HCT116 (cell line): ENCODE results near the gene PRKAG2. TPM values are rescaled to one million over a fixed set of nuclear protein-coding genes. Genes with fewer than 3 reads are reported as not detected.

Source experiments
- ATAC-seq: fragments of 200-7000 bp; cut with Tn5 transposase; 2 replicates; pipeline ENCODE4 v1.9.1; 2020; ENCODE audit warnings: mild to moderate bottlenecking, moderate library complexity
- BruUV-seq: library from RNA; stranded (reverse); fragments of 400-500 nt; replicated peaks from 2 replicates; lab custom pipeline; 2021; lab: Mats Ljungman, UMichigan
- CTCF ChIA-PET: fragments of 300-600 bp; sonication (Branson Sonifier 250); formaldehyde crosslinking; loops from one replicate; lab custom pipeline; 2021; ENCODE audit warnings: antibody characterized with exemption; lab: Charles Lee
- POLR2A ChIA-PET: fragments of 300-600, 350-600 bp; sonication (Branson Sonifier 250); formaldehyde crosslinking; loops from one replicate; lab custom pipeline; 2021; ENCODE audit warnings: antibody characterized with exemption; lab: Charles Lee
- RAD21 ChIA-PET, 2 experiments: fragments of 300-600 bp; sonication (Branson Sonifier 250); formaldehyde crosslinking; loops; one replicate each; lab custom pipeline; 2023; ENCODE audit warnings: low total read pairs in 2 of 2; ENCODE audit not compliant: uncharacterized antibody in 2 of 2, unreplicated experiment in 2 of 2, low non-redundant PET in 1 of 2; lab: Charles Lee
- DNase-seq: peaks from one replicate; pipeline ENCODE4 v3.0.0-alpha.2; 2010; ENCODE audit warnings: low read depth, low spot score
- H2AFZ ChIP-seq: fragments of 200-600 bp; shearing (Covaris generic), sonication (generic); 2 replicates; pipeline ENCODE4 v1.6.1; 2017; ENCODE audit warnings: low read depth, mixed run types, mixed read lengths, antibody characterized with exemption, low read length; ENCODE audit not compliant: poor library complexity, severe bottlenecking
- H3K27ac ChIP-seq: 2 replicates; pipeline ENCODE4 v1.5.1; 2012; ENCODE audit warnings: low read depth, low read length
- H3K27me3 ChIP-seq: fragments of 200-600 bp; sonication (generic); 2 replicates; pipeline ENCODE4 v1.6.1; 2016; ENCODE audit warnings: mixed run types, low read length, mixed read lengths; ENCODE audit not compliant: insufficient read depth
- H3K36me3 ChIP-seq, 2 experiments: fragments of 200-500 bp in 1 of 2; fragments of 200-600 bp in 1 of 2; sonication (Bioruptor generic) in 1 of 2; sonication (generic) in 1 of 2; 2 replicates each; pipeline versions ENCODE4 v1.5.1 to v1.6.1; 2014 to 2016; ENCODE audit warnings: low read length in 2 of 2, inconsistent platforms in 1 of 2, mixed read lengths in 1 of 2, mixed run types in 1 of 2; ENCODE audit not compliant: insufficient read depth in 2 of 2, control insufficient read depth in 1 of 2
- H3K4me1 ChIP-seq, 2 experiments: fragments of 200-600 bp in 1 of 2; sonication (generic) in 1 of 2; 2 replicates each; pipeline versions ENCODE4 v1.5.1 to v1.6.1; 2012 to 2017; ENCODE audit warnings: low read length in 2 of 2, inconsistent platforms in 1 of 2, mild to moderate bottlenecking in 1 of 2, mixed read lengths in 1 of 2, mixed run types in 1 of 2, moderate library complexity in 1 of 2; ENCODE audit not compliant: insufficient read depth in 2 of 2, control insufficient read depth in 1 of 2
- H3K4me2 ChIP-seq: fragments of 200-600 bp; sonication (generic); 2 replicates; pipeline ENCODE4 v1.6.1; 2017; ENCODE audit warnings: mixed run types, low read length, mixed read lengths
- H3K4me3 ChIP-seq, 2 experiments: fragments of 200-600 bp in 1 of 2; sonication (generic) in 1 of 2; replicated peaks in 1 of 2; 2 replicates each; pipeline ENCODE4 v1.5.1; 2011 to 2016; ENCODE audit warnings: low read length in 2 of 2, control low read depth in 1 of 2, low read depth in 1 of 2, mild to moderate bottlenecking in 1 of 2, mixed read lengths in 1 of 2, mixed run types in 1 of 2
- H3K79me2 ChIP-seq: fragments of 200-600 bp; sonication (generic); 2 replicates; pipeline ENCODE4 v1.6.1; 2017; ENCODE audit warnings: mild to moderate bottlenecking, mixed run types, low read length, moderate library complexity, mixed read lengths; ENCODE audit not compliant: insufficient read depth
- H3K9ac ChIP-seq: fragments of 200-600 bp; sonication (generic); 2 replicates; pipeline ENCODE4 v1.6.1; 2016; ENCODE audit warnings: low read length, mixed read lengths
- H3K9me2 ChIP-seq: fragments of 200-600 bp; sonication (generic), shearing (Covaris generic); 2 replicates; pipeline ENCODE4 v1.6.1; 2017; ENCODE audit warnings: mixed run types, mild to moderate bottlenecking, moderate library complexity; ENCODE audit not compliant: insufficient read depth
- H3K9me3 ChIP-seq, 2 experiments: fragments of 200-500 bp in 1 of 2; fragments of 200-600 bp in 1 of 2; sonication (Bioruptor generic) in 1 of 2; sonication (generic) in 1 of 2; 2 replicates each; pipeline ENCODE4 v1.6.1; 2014 to 2017; ENCODE audit warnings: low read length in 2 of 2, mixed read lengths in 2 of 2, inconsistent platforms in 1 of 2, low read depth in 1 of 2, mild to moderate bottlenecking in 1 of 2, mixed run types in 1 of 2, moderate library complexity in 1 of 2; ENCODE audit not compliant: control insufficient read depth in 1 of 2, insufficient read depth in 1 of 2
- H4K20me1 ChIP-seq: fragments of 200-600 bp; sonication (generic), shearing (Covaris generic); 2 replicates; pipeline ENCODE4 v1.6.1; 2017; ENCODE audit warnings: mixed run types, mild to moderate bottlenecking, moderate library complexity; ENCODE audit not compliant: insufficient read depth
- ATF3 ChIP-seq: IDR thresholded peaks from 2 replicates; pipeline ENCODE4 v1.6.1; 2012
- CBX3 ChIP-seq: IDR thresholded peaks from 2 replicates; pipeline ENCODE4 v1.6.1; 2012; ENCODE audit warnings: low read depth
- CEBPB ChIP-seq: IDR thresholded peaks from 2 replicates; pipeline ENCODE4 v1.6.1; 2012; ENCODE audit warnings: low read depth
- CTCF ChIP-seq, 3 experiments: fragments of 200-600 bp in 1 of 3; sonication (generic) in 1 of 3; IDR thresholded peaks in 2 of 3; conservative IDR thresholded peaks in 1 of 3; 2 replicates each; pipeline ENCODE4 v1.5.1; 2012 to 2017; ENCODE audit warnings: low read depth in 2 of 3, low read length in 2 of 3, antibody characterized with exemption in 1 of 3, borderline replicate concordance in 1 of 3, control low read depth in 1 of 3, mild to moderate bottlenecking in 1 of 3, mixed read lengths in 1 of 3, mixed run types in 1 of 3, moderate library complexity in 1 of 3; ENCODE audit not compliant: insufficient read depth in 1 of 3
- MAX ChIP-seq: IDR thresholded peaks from 2 replicates; pipeline ENCODE4 v1.6.1; 2012
- POLR2A ChIP-seq: IDR thresholded peaks from 2 replicates; pipeline ENCODE4 v1.7.0; 2011; ENCODE audit warnings: borderline replicate concordance; ENCODE audit not compliant: insufficient read depth, insufficient read length; ENCODE audit errors: extremely low read depth
- RAD21 ChIP-seq: IDR thresholded peaks from 2 replicates; pipeline ENCODE4 v1.6.1; 2012; ENCODE audit warnings: low read depth, mild to moderate bottlenecking
- REST ChIP-seq: IDR thresholded peaks from 2 replicates; pipeline ENCODE4 v1.6.1; 2012; ENCODE audit warnings: low read depth
- SIN3A ChIP-seq: IDR thresholded peaks from 2 replicates; pipeline ENCODE4 v1.6.1; 2012; ENCODE audit warnings: low read depth
- SP1 ChIP-seq: IDR thresholded peaks from 2 replicates; pipeline ENCODE4 v1.6.1; 2012; ENCODE audit warnings: low read depth
- YY1 ChIP-seq: IDR thresholded peaks from 2 replicates; pipeline ENCODE4 v1.6.1; 2011; ENCODE audit warnings: low read length, low read depth, moderate library complexity, mild to moderate bottlenecking; ENCODE audit not compliant: insufficient replicate concordance; ENCODE audit errors: extremely low read depth
- ZFX ChIP-seq: fragments of 450-650 bp; IDR thresholded peaks from 2 replicates; pipeline ENCODE4 v1.6.1; 2017
- intact Hi-C: fragments of 100-400 bp; cut with micrococcal nuclease; formaldehyde crosslinking; loops from 2 replicates; pipeline ENCODE4 v1.10.0; 2022
- total RNA-seq: library from RNA; stranded (reverse); gene quantifications from one replicate; pipeline ENCODE4 v1.2.1, GENCODE V29; 2021; ENCODE audit not compliant: unreplicated experiment

Gene PRKAG2
- total RNA-seq, 1 experiment from 2014 or later = 23.6 TPM

- Histone ChIP-seq H3K27ac (no peak overlapping the region), H3K4me1 (no peaks in the 10 kb centered on the region; a peak in 1 of 4 replicates), H3K4me3 (no peak overlapping the region), H3K9ac (no peak overlapping the region), H3K36me3 (no peaks in the 10 kb centered on the region), H3K9me2 (no peaks in the 10 kb centered on the region), H4K20me1 (no peaks in the 10 kb centered on the region), H3K9me3 (no peaks in the 10 kb centered on the region), H3K79me2 (peaks cover 3% of the 10 kb centered on the region; the same call in 1 of the 2 replicates), H2AFZ (no peak overlapping the region), H3K4me2 (no peak overlapping the region), H3K27me3 (no peaks in the 10 kb centered on the region)
- CTCF ChIA-PET = no interaction called here
- no peak for ATAC-seq
- intact Hi-C loops = no loop called here
- no peak for TF ChIP-seq CEBPB
- TF ChIP-seq YY1 = no peak
- no peak for TF ChIP-seq SIN3A
- no peak for TF ChIP-seq ZFX
- no peak for TF ChIP-seq REST
- no peak for TF ChIP-seq RAD21
- no peak for TF ChIP-seq ATF3
- no peak for TF ChIP-seq SP1
- no peak for TF ChIP-seq CBX3
- TF ChIP-seq MAX = no peak
- no peak for TF ChIP-seq POLR2A
- TF ChIP-seq CTCF (IDR thresholded peaks at IDR 0.05 in 2 of 3, conservative IDR thresholded peaks at IDR 0.05 in 1 of 3; ENCODE audit: borderline replicate concordance in 1 of 3, insufficient read depth in 1 of 3, low read depth in 2 of 3, low read length in 2 of 3) = no peak
- RAD21 ChIA-PET = no interaction called here
- no TSS peak for BruUV-seq
- POLR2A ChIA-PET = no interaction called here
- no peak for DNase-seq
These were observed 290.2 kb downstream of the PRKAG2 start for GRCh38 chr7:151586531-151587260.
